Thyroid gland (tissue), 4 donors: ENCODE results near the gene HOMER2. TPM values are rescaled to one million over a fixed set of nuclear protein-coding genes. Genes with fewer than 3 reads are reported as not detected.
"Not testable (repeated sequence)": the region's sequence is repeated elsewhere in the genome, so short reads cannot be mapped to it uniquely, and the experiment has no call there.

Source experiments
- DNase-seq, 2 donors: peaks; one replicate each; pipeline ENCODE4 v3.0.0-alpha.2; 2019
- H3K27ac ChIP-seq, 3 donors: fragments of 200-600 bp; sonication (generic); 1 replicate in 2 of 3; 2 replicates in 1 of 3; pipeline ENCODE4 v1.5.1; 2016 to 2019; ENCODE audit warnings: mild to moderate bottlenecking in 1 of 3, moderate library complexity in 1 of 3
- H3K27me3 ChIP-seq: fragments of 200-600 bp; sonication (generic); one replicate; pipeline ENCODE4 v1.5.1; 2019
- H3K36me3 ChIP-seq, 2 donors: fragments of 200-600 bp; sonication (generic); one replicate each; pipeline ENCODE4 v1.5.1; 2016 to 2019
- H3K4me1 ChIP-seq, 2 donors: fragments of 200-600 bp; sonication (generic); one replicate each; pipeline ENCODE4 v1.5.1; 2017 to 2019
- H3K4me3 ChIP-seq, 3 donors: fragments of 200-600 bp; sonication (generic); replicated peaks in 1 of 3; 1 replicate in 2 of 3; 2 replicates in 1 of 3; pipeline ENCODE4 v1.5.1; 2016; ENCODE audit warnings: mild to moderate bottlenecking in 1 of 3
- H3K9me3 ChIP-seq: fragments of 200-600 bp; sonication (generic); one replicate; pipeline ENCODE4 v1.5.1; 2017
- POLR2A ChIP-seq, 2 donors: fragments of 450-650 bp; IDR thresholded peaks; one replicate each; pipeline ENCODE4 v1.6.1; 2017; ENCODE audit warnings: antibody characterized with exemption in 2 of 2, mild to moderate bottlenecking in 2 of 2, moderate library complexity in 1 of 2
- WGBS, 2 donors: methylation state at CpG; one replicate each; pipeline ENCODE4 v1.1.5; 2017; 5-methylcytosine and 5-hydroxymethylcytosine counted together
- intact Hi-C: fragments of 100-400 bp; cut with DNase I; formaldehyde crosslinking; loops from one replicate; pipeline ENCODE4 v1.15.1; 2023
- total RNA-seq, 4 donors: library from RNA; depleted of rRNA; stranded (reverse); fragments of >200 nt; gene quantifications; one replicate each; pipeline ENCODE4 v1.2.3, GENCODE V29; 2016
- TF ChIP-seq, protein P1 (sequence below), 6 experiments: fragments of 200-600 bp in 3 of 6; fragments of 450-650 bp in 3 of 6; sonication (generic) in 3 of 6; IDR thresholded peaks; one replicate each; pipeline ENCODE4 v1.5.1; 2016 to 2019; ENCODE audit warnings: antibody characterized with exemption in 6 of 6, mild to moderate bottlenecking in 2 of 6, inconsistent platforms in 1 of 6, moderate library complexity in 1 of 6

Gene HOMER2
- total RNA-seq, 4 donors from 2014 or later = 89.1 to 211 (median 122) TPM

GRCh38 chr15:82894971-82895520 is 57.5 kb downstream of the HOMER2 start:
- Histone ChIP-seq H3K36me3 (no peaks in the 10 kb centered on the region), H3K27me3 (no peaks in the 10 kb centered on the region), H3K4me3 (no peak overlapping the region), H3K27ac (peak overlapping the region in 2 of 3 donors; percentile 6 to 67), H3K9me3 (no peaks in the 10 kb centered on the region), H3K4me1 (peaks cover 10% of the 10 kb centered on the region in 2 donors)
- intact Hi-C loops = no loop called here
- TF ChIP-seq, protein P1, sequence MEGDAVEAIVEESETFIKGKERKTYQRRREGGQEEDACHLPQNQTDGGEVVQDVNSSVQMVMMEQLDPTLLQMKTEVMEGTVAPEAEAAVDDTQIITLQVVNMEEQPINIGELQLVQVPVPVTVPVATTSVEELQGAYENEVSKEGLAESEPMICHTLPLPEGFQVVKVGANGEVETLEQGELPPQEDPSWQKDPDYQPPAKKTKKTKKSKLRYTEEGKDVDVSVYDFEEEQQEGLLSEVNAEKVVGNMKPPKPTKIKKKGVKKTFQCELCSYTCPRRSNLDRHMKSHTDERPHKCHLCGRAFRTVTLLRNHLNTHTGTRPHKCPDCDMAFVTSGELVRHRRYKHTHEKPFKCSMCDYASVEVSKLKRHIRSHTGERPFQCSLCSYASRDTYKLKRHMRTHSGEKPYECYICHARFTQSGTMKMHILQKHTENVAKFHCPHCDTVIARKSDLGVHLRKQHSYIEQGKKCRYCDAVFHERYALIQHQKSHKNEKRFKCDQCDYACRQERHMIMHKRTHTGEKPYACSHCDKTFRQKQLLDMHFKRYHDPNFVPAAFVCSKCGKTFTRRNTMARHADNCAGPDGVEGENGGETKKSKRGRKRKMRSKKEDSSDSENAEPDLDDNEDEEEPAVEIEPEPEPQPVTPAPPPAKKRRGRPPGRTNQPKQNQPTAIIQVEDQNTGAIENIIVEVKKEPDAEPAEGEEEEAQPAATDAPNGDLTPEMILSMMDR (IDR thresholded peaks at IDR 0.05) = no peak
- no peak for TF ChIP-seq POLR2A (IDR thresholded peaks at IDR 0.05)
- peak in 1 of 2 donors; percentile 33 for DNase-seq
- 32 to 39% methylated on average over 4 of the region's 4 CpGs for WGBS, 2 donors

- DNase-seq, H3K27ac ChIP-seq, H3K4me3 ChIP-seq, H3K27me3 ChIP-seq, intact Hi-C loops, H3K9me3 ChIP-seq, H3K36me3 ChIP-seq: not testable (repeated sequence)
- 95 to 98% methylated on average over 10 to 12 of the region's 12 CpGs for WGBS, 2 donors
- peaks cover 8 to 16% of the 10 kb centered on the region in 2 donors for H3K4me1 ChIP-seq
Measured at GRCh38 chr15:82893473-82893872, 59.0 kb downstream of the HOMER2 start.

- TF ChIP-seq, protein P1 (IDR thresholded peaks at IDR 0.05) = no peak
- TF ChIP-seq POLR2A (IDR thresholded peaks at IDR 0.05) = no peak
- intact Hi-C loops = no loop called here
- no peak overlapping the region for H3K27ac ChIP-seq
- H3K4me1 ChIP-seq = peaks cover 7 to 13% of the 10 kb centered on the region in 2 donors
- no peak for DNase-seq
- no peaks in the 10 kb centered on the region for H3K27me3 ChIP-seq
- 93 to 96% methylated on average over 9 of the region's 9 CpGs for WGBS, 2 donors
- no peak overlapping the region for H3K4me3 ChIP-seq
- H3K9me3 ChIP-seq = no peaks in the 10 kb centered on the region
- no peaks in the 10 kb centered on the region for H3K36me3 ChIP-seq
Measured at GRCh38 chr15:82892573-82892972, 59.9 kb downstream of the HOMER2 start.

DNA sequence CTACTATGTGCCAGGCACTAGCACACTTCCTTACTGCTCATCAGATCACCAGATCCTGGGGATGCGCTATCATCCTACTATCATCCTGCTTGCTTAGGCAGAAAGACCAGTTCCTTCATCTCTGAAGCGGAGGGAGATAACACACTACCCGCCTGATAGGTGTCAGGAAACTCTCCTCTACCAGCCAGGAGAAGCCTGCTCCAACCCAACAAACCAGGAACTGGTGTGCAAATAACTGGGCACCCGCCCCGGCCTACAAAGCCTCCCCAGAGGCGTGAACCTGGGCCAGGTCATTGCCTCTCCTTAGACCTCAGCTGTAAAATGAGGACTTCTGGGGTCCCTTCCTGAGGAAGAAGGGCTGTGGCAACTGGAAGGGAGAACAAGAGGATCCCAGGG is 61.5 kb downstream of the HOMER2 start:
- 97 to 98% methylated on average over 6 of the region's 6 CpGs for WGBS, 2 donors
- intact Hi-C loops = no loop called here
- H3K36me3 ChIP-seq = no peaks in the 10 kb centered on the region
- H3K27me3 ChIP-seq = no peaks in the 10 kb centered on the region
- H3K4me3 ChIP-seq = no peak overlapping the region
- peaks cover 7 to 13% of the 10 kb centered on the region in 2 donors for H3K4me1 ChIP-seq
- DNase-seq = no peak
- no peaks in the 10 kb centered on the region for H3K9me3 ChIP-seq
- TF ChIP-seq, protein P1 (IDR thresholded peaks at IDR 0.05) = no peak
- TF ChIP-seq POLR2A (IDR thresholded peaks at IDR 0.05) = no peak
- H3K27ac ChIP-seq = no peak overlapping the region

DNA sequence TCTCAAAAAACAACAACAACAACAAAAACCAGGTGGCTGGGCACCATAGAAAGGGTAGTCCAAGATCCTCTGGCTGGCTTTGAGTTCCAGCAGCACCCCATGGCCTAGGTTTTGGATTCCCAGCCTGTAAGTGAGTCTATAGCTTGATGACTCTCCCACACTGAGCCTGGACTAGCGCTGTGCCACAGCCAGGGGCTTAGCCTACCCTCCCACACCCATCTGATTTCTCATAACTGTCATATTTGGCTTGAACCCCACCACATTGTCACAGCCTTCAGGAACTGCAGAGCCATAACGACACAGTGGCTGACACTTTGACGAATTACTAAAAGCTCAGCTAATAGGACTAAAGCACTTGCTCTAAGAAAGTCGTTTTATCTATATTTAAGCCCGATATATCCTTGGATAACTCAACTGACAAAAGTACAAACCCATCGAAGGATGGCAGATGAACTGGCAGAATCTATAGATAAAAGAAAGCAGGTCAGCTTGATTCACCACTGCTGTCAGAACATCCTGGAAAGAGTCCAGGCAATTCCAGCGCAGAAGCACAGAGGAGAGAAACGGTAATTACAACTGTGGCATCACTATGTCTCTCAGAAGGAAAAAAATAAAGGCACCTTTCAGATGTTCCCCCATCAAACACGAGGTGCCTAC is 62.1 kb downstream of the HOMER2 start:
- no peak for DNase-seq
- TF ChIP-seq, protein P1 (IDR thresholded peaks at IDR 0.05) = no peak
- TF ChIP-seq POLR2A (IDR thresholded peaks at IDR 0.05) = no peak
- 76 to 86% methylated on average over 9 of the region's 9 CpGs for WGBS, 2 donors
- Histone ChIP-seq H3K27me3 (no peaks in the 10 kb centered on the region), H3K4me1 (peaks cover 7 to 12% of the 10 kb centered on the region in 2 donors), H3K4me3 (no peak overlapping the region), H3K9me3 (no peaks in the 10 kb centered on the region), H3K36me3 (no peaks in the 10 kb centered on the region), H3K27ac (no peak overlapping the region)
- intact Hi-C loops = no loop called here
